ENCODE measurements around the gene MARF1.

GRCh38 chr16:15689290-15689689 lies 46.3 kb upstream of the MARF1 start:
- TF ChIP-seq, protein P1, sequence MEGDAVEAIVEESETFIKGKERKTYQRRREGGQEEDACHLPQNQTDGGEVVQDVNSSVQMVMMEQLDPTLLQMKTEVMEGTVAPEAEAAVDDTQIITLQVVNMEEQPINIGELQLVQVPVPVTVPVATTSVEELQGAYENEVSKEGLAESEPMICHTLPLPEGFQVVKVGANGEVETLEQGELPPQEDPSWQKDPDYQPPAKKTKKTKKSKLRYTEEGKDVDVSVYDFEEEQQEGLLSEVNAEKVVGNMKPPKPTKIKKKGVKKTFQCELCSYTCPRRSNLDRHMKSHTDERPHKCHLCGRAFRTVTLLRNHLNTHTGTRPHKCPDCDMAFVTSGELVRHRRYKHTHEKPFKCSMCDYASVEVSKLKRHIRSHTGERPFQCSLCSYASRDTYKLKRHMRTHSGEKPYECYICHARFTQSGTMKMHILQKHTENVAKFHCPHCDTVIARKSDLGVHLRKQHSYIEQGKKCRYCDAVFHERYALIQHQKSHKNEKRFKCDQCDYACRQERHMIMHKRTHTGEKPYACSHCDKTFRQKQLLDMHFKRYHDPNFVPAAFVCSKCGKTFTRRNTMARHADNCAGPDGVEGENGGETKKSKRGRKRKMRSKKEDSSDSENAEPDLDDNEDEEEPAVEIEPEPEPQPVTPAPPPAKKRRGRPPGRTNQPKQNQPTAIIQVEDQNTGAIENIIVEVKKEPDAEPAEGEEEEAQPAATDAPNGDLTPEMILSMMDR (IDR thresholded peaks at IDR 0.05): no peak
- no peak for TF ChIP-seq EP300 (IDR thresholded peaks at IDR 0.05)

Data from upper lobe of left lung (tissue), 4 donors.